Measurements from ENCODE around the gene TMEM37. TPM values are rescaled to one million over a fixed set of nuclear protein-coding genes. Genes with fewer than 3 reads are reported as not detected.

TMEM37 gene
- polyA plus RNA-seq, 3 donors = 45.0 to 59.8 (median 56.4) TPM

DNA sequence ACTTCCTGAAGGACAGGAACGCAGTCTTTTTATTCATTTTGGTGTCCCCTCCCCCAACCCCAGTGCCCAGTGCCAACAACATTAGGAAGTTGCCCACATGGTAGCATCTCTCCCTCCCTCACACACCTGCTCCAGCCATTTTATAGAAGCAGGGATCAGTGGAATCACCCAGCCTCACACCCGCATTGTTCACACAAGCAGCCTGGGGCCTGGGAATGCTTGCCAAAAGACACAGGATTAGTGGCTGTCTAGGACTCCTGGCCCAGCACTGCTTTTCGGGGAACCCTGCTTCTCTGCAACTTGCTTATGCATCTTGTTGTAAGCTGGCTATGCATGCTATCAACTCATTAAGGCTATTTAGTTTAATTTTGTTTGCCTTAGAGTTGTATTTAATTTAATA is 17.9 kb downstream of the TMEM37 start:
- no peak for DNase-seq (ENCODE audit: low read depth in 3 of 3, low spot score in 2 of 3)

DNA sequence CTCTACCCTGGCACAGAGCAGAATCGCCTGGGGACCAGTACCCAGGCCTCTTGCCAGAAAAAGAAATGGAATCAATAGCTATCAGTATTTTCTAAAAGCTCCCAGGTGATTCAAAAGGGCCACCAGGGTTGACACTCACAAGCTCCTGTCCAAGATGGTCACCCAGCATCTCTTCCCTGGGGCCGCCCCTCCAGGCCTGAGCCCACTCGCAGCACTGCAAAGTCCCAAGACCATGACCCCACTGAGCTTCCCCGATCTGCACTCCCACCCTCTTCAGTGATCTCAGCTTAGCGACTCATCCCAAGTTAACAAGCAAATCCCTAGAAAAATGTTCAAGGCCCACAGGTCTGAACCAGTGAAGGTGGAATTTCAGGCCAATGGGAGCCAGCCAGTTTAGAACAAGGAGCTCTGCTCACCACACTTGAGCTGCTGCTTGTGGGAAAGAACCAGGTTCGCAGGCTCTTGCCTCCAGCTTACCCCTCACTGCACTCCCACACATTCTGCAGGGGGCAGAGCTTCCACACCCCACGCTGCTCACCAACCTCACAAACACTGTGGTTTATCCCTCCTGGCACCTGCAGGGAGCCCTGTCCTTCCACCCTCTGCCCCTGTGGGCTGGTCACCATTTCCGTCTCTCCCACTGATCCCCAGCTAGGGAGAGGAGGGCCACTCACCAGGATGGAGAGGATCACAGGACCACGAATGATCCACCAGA is 19.8 kb downstream of the TMEM37 start:
- DNase-seq (ENCODE audit: low read depth in 3 of 3, low spot score in 2 of 3) = no peak

DNA sequence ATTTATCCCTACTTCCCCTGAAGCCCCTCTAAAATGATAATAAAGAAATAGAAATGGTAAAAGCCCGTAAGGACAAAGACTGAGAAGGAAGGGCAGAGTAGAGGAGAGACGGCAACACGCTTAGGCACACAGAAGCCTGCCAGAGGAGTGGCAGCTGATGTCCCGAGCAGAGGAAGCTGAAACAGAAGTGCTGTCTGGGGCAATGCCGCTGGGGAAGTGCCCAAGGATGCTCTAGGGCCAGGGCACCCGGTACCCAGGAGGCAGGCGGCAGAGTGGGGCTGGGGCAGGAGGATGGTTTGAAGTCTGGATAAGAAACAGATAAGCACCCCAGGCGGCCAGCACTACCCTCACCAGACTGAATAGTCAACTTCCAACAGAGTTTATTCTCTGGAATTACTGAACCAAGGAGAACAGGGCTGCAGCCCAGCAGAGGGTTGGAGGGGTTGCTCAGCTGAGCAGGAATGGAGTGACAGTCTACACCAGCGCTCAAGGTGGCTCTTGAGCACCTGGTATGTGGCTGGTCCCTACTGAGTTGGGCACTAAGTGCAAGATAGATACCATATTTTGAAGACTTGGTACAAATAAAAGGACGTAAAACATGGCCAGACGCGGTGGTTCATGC is 22.4 kb downstream of the TMEM37 start:
- DNase-seq (ENCODE audit: low read depth in 3 of 3, low spot score in 2 of 3) = no peak

DNA sequence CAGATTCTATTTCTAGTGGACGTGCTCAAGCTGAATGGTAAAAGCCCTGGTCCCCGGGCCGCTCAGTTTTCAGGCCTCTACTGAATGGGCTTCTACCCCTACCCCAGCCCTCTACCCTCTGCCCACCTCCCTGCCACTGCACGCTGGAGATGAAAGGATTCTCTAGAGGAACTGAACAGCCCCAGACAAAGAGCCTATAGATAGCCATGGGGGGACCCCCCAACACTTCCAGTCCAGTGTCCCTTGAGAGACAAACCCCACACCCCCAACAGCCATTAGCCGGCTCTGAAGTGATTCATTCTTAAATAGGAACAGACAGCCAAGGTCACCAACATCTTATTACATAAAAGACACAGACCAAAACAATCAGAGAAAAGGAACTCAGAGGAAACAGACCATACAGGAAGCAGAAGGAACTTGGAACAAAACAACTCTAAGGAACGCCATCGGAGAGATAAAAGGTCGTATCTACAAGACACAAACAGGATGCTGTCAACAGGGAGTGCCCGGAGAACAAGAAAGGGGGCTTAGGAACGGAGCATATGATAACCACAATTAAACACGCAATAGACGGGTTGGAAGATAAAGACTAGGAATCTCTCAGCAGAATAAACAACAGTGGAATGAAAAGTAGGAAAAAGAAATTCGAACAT is 23.5 kb downstream of the TMEM37 start:
- no peak for DNase-seq (ENCODE audit: low read depth in 3 of 3, low spot score in 2 of 3)

DNA sequence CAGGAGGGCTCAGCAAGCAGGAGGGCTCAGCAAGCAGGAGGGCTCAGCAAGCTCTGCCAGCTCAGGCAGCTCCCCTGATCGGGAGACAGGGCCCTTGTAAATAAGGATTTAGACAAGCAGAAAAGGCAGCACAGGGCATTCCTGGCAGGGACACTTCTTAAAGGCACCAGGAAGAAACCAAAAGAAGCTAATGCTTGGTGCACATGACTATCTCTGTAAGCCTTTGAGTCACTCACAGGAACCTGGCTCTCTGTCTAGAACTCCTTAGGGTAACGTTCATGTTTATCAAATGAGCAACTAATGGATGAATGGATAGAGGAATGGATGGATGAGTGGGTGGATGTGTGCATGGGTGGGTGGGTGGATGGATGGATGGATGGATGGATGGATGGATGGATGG is 28.4 kb downstream of the TMEM37 start:
- DNase-seq (ENCODE audit: low read depth in 3 of 3, low spot score in 2 of 3) = no peak

DNA sequence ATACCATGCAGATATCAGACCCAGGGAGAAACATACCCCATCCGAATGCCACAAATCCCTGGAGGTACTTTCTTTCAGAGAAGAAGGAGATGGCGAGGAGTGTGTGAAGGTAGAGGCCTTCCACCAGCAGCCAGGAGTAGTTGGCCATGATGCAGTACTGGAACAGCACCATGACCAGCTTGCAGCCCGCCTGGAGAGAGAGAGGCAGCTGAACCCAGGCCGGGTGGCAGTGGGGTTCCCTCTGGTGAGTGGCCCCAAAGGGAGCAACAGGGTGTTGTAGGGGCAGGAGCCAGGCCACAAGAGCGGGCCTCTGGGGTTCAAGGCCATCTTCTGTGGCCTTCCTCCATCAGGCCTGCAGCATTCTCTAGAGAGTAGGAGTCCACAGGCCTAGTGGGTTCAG is 30.2 kb downstream of the TMEM37 start:
- DNase-seq (ENCODE audit: low read depth in 3 of 3, low spot score in 2 of 3) = no peak

DNA sequence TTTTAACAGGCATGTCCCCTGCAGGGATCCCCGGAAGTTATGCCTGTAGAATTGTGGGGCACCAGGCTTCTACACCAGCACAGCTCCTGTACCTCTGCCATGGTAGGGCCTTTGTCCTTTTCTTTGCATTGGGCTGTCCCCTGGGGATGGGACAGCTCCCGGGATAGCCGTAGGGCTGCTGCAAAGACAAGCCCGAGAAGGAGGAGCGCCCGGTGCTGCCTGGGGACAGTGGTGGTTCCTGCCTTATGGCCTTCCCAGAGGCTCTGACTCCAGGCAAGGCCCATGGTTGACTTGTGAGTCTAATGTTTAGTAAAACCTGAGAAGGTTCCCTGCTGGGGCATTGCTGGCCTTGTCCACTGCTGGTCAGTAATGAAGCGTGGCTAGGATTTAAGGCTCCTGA is 30.9 kb downstream of the TMEM37 start:
- DNase-seq (ENCODE audit: low read depth in 3 of 3, low spot score in 2 of 3) = no peak

DNA sequence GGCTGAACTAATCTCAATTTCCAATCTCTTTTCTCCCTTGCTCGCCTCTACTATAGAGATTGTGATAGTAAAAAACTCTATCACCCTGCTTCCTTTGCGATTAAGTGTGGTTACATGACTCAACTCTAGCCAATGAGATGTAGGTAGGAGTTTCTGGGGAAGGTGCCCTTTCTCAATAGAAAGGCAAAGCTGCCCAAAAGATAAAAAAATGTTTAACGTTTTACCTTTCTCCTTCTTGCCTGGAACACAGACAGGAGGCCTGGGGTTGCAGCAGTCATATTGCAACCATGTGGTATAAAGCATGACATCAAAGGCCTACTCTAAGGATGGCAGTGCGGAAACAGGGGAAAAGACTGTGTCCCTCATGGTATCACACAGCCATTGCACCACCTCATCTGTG is 31.5 kb downstream of the TMEM37 start:
- DNase-seq (ENCODE audit: low read depth in 3 of 3, low spot score in 2 of 3) = no peak

DNA sequence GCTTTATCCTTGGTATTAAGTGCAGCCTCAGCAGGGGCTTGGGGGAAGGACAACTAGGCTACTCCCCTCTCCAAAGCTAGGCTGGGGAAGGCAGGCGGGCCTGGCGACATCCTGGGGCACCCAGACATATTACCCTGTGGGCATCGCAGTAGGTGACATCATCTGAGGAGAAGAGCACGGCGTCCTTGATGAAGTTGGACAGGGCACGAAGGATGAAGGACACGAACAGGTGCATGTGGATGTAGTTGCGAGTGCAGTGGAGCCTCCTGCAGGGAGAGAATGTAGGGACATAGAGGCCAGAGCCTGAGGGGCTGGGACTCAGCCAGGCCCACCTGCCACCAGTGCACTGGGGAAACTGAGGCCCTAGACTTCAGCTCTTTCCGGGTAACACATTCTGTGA is 32.3 kb downstream of the TMEM37 start:
- DNase-seq (ENCODE audit: low read depth in 3 of 3, low spot score in 2 of 3) = no peak

DNA sequence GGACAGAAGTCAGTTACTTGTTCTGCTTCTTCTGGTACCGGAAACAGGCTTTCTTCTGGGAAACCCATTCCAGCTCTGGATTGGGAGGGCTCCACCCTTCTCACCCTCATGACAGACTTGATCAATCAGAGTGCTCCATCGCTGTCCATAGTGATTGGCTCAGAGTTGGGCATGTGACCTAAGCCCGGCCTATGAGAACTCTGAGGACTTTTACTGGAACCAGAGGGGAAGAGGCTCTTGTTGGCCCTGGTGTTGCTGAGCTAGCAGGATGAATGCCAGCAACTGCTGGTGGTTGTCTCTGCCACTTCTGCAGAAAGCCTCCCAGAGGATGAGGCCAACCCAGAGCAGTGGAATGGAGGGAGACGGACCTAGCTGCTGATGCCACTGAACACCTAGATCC is 33.3 kb downstream of the TMEM37 start:
- no peak for DNase-seq (ENCODE audit: low read depth in 3 of 3, low spot score in 2 of 3)

DNA sequence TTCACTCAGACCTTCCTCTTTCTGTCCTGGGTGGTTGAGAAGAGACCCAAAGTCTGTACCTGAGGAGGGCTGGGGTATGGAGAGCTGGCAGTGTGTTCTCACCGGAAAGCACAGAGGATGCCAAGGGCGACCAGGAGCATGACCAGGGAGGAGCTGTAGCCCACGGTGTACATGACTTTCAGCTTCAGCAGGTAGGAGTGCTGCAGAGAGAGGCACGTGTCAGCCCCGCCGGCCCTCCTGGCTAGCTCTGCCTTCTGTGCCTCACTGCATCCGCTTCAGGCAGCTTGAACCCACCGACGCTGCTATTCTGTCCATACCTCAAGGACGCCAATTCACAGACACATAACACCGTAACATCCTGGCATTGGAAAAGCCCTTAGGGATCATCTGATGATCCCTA is 34.0 kb downstream of the TMEM37 start:
- DNase-seq (ENCODE audit: low read depth in 3 of 3, low spot score in 2 of 3) = no peak

DNA sequence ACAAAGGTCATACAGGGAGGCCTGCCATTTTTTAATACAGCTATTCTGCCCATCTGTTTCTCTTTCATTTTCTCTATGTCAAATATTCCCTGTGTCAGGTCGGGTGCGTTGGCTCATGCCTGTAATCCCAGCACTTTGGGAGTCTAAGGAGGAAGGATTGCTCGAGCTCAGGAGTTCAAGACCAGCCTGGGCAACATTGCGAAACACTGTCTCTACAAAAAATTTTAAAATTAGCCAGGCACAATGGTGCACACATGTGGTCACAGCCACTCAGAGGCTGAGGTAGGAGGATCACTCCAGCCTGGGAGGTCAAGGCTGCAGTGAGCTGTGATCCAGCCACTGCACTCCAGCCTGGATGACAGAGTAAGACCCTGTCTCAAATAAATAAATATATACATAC is 34.7 kb downstream of the TMEM37 start:
- no peak for DNase-seq (ENCODE audit: low read depth in 3 of 3, low spot score in 2 of 3)

DNA sequence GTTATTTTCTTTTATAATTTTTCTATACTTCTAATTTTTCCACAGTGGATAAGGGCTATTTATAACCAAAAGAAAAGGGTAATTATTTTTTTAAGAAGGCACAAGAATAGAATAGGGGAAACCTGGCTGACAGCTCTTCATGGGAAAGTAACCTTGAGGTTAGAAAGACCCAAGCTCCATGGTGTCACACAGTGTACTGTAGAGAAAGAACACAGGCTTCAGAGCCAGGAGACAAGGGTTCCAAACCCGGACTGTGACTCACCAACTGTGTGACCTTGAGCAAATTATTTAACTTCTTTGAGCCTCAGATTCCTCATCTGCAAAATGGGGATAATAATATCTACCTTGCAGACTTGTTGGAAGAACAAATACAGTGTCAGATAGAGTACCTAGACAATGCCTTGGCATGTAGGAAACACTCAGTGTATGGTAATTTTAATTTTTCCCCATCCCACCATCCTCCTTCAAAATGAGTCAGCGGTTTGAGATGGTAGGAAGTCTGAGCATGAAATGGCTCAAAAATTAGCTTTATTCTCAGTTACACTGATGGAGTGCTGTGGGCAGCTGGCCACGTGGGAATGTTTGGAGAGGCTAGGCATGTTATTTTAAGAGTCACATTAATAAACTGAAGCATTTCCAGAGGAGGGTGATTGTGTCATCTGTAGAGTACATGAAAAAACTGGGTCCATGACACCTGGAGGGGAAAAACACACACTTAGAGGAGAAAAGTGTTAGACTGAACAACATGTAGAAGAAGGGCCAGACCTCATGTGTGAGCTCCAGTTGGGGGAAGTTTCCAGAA is 36.7 kb downstream of the TMEM37 start:
- DNase-seq (ENCODE audit: low read depth in 3 of 3, low spot score in 2 of 3) = no peak

DNA sequence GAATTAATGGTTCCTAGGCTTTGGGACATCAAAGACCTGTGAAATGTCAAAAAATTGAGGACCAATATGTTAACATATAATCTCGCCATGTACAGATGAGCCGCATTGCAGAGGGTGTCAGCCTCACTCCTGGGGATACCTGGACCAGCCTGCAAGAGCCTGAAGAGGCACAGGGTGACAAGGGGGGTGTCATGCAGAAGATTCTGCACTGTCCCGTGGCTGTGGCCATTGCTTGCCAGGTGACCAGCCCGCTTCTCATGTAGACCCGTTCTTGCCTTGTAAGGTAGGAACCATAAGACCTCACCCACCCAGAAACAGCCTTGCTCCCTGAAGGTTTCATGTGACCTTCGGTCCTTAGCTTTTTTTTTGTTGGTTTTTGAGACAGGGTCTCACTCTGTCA is 37.5 kb downstream of the TMEM37 start:
- no peak for DNase-seq (ENCODE audit: low read depth in 3 of 3, low spot score in 2 of 3)

DNA sequence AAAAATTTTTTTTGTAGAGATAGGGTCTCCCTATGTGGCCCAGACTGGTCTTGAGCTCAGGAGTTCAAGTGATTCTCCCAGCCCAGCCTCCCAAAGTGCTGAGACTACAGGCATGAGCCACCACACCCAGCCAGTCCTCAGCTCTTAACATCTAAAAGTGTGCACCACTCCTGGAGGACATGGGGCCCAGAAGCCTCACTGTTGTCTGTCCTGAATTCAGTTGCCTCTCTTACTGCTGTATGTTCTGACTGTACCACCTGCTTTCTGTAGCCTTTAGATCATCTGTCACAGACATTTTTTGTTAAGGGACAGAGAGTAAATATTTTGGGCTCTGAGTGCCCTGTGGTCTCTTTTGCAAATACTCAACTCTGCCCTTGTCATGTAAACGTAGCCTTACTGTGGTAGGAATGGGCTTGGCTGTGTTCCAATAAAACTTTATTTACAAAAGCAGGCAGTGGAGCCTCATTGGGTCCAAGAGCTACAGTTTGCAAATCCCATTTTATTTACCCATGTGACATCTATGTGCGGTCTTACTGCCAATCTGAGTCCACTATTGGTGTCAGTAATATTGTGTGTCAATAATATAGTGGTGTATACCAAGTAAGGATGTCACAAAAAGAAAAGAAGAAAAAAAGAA is 38.1 kb downstream of the TMEM37 start:
- no peak for DNase-seq (ENCODE audit: low read depth in 3 of 3, low spot score in 2 of 3)

DNA sequence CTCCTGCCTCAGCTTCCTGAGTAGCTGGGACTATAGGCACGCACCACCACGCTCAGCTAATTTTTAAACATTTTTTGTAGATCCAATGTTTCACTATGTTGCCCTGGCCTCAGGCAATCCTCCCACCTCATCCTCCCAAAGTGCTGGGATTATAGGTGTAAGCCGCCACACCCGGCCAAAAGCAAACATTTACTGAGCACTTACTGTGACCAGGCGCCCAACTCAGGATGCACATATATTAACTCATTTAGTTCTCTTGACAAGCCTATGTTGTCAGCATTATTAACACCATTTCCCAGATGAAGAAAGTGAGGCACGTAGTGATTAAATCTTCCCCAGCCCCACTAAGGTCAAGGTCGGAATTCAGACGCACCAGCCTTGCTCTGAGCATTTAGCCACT is 41.1 kb downstream of the TMEM37 start:
- DNase-seq (ENCODE audit: low read depth in 3 of 3, low spot score in 2 of 3) = no peak

DNA sequence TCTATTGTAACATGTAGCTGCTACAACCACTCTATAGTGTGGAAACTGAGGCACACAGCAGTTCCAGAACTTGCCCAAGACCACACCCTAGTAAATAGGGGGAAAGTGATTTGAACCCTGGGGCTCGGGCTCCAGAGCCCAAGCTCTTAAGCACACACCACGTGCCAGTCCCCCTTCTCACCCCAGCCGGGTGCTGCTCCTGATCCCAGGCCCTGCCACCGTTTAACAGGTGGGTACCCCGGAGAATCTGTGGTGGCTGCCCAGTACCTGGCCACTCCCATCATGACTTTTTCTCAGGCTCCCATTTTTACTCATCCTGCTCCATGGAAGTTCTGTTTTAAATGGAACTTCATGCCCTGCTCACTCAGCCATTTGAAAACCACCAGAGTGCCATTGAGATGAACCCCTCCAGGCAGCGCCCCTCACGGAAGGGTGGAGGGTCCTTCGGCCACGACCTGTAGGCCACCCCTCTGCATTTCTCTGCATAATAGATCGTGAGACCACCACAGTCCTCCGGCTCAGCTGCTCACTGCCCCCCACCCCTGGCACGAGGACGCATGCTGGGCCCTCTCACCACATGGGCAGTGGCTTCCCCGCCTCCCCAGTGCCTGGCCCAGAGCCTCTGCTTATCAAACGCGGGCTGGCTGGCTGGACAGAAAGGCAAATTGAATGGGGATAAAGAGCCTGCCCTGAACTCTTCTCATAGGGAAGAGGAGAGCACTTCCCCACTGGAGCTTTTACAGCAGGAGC is 42.1 kb downstream of the TMEM37 start:
- no peak for DNase-seq (ENCODE audit: low read depth in 3 of 3, low spot score in 2 of 3)

DNA sequence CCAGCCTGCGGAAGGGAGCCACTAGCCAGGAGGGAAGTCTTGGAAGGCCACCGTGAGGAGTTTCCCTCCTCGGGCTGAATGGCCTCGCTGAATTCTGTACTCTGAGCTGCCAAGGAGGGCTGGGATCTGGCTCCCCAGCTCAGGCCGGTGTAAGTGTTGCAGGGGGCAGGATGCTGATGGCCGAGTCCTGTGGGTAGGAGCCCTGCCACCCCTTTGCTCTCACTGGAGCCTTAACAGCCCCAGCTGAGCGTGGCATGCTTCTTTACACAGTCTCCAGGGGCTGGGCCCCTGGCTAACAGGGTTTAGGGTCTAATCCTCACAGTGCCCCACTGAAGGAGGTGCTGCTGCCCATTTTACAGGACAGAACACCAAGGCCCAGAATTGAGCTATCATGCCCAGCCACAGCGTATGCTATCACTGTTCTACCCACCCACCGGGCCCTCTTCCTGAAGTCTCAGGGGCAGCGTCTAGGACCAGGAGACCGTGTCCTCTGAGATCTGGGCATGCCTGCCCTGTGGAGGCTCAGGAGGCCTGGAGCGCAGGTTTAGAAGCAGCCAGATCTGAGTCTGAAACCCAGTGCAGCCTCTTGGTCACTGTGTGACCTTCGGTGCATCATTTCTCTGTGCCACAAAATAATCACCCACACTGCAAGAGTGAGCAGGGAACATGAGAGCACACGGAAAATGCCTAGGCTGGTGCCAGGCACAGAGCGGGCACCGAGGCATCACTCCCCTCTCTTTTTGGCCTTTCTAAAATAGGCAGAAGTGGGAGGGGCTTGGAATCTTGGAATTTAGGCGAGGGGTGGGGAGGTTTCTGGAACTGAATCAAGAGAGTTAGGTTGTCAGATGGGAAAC is 42.9 kb downstream of the TMEM37 start:
- no peak for DNase-seq (ENCODE audit: low read depth in 3 of 3, low spot score in 2 of 3)

DNA sequence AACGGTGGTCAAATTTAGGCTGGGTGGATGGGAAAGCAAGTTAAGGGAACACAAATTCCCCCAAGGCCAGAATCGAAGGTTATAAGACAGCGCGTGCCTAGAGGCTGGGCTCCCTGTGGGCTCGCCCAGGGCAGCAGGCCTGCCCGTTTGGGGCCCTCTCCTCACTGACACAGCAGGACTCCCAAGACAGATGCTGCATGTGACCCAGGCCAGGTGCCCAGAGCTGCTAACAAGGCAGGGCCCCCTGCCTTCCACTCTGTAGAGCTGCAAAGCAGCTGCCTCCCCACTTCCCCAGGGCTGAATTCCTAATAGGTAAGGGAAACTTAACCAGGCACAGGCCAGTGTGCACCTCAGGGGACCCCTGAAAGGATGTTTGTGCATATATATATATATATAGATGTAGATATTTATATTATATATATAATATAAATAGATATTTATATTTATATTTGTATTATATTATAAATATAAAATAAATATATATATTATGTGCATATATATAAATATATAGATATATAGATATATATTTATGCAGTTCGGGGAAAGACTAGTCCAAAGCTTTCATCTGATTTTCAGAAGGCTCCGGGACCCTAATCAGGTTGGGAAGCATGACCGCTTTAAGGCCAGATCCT is 43.7 kb downstream of the TMEM37 start:
- no peak for DNase-seq (ENCODE audit: low read depth in 3 of 3, low spot score in 2 of 3)
